ENCODE results near the gene ARID3A.

The ARID3A gene

DNA sequence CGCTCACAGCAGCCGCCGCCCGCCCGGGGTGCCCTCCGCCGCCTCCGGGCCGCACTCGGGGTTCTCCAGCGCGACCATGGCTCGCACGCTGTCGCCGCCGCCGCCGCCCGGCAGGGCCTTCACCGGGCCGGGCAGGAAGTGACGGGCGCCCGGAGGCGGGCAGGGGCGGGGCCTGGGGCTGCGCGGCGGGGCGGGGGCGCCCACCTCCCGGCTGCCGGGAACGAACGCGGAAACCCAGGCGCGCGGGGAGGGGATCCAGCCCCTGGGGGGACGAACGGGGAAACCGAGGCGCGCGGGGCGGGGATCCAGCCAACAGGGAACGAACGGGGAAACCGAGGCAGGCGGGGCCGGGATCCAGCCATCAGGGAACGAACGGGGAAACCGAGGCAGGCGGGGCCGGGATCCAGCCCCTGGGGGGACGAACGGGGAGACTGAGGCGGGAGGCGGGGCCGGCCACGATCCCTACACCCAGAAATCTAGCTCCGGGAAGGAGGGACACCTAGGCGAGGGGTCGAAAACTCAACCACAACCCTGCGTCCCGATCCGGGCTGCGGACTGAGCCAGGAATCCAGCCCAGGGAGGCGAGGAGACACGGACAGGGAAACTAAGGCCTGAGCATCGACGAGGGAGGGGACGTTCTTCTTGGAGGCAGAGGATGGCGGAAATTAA, 12.6 kb upstream of the ARID3A start, which contains the start of gene R3HDM4:
Gene R3HDM4 (minus strand): TSS at position 140 of the 669 bp plus-strand sequence. CDS start 62 bp downstream, at position 78.
- DNase-seq: no peak

- no peak for DNase-seq
These were observed 9.1 kb upstream of the ARID3A start for GRCh38 chr19:916645-917322.

- DNase-seq: no peak
These were observed 8.3 kb upstream of the ARID3A start, which contains the start of gene KISS1R for GRCh38 chr19:917323-918151. Gene KISS1R, plus strand, starts transcription at chr19:917333. Its CDS starts 170 bp downstream, at chr19:917503.

- no peak for DNase-seq
These were observed 7.7 kb upstream of the ARID3A start for GRCh38 chr19:918152-918437.

DNA sequence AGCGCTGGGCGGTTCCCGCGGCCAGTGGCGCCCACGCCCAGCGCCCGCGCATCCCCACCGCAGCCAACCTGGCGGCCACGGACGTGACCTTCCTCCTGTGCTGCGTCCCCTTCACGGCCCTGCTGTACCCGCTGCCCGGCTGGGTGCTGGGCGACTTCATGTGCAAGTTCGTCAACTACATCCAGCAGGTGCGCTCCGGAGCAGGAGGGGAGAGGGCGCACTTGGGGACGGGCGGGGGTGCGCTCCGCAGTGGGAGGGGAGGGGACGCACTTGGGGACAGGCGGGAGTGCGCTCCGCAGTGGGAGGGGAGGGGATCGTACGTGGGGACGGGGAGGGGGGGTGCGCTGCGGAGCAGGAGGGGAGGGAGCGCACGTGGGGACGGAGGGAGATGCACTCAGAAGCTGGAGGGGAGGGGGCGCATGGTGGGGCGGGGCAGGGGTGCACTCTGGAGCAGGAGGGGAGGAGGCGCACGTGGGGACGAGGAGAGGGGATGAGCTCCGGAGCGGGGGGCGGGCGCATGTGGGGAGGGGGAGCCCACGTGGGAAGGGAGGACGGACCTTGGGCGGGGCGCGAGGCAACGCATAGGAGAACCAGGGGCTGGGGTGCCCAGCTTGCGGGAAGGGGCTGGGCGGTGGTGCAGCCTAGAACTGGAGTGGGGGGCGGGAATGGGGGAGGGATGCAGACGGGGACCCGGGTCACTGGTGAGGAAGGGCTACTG, 7.2 kb upstream of the ARID3A start:
- DNase-seq: no peak

GRCh38 chr19:919199-920050, 6.4 kb upstream of the ARID3A start:
- no peak for DNase-seq

GRCh38 chr19:920051-920864, 5.6 kb upstream of the ARID3A start:
- DNase-seq: no peak

GRCh38 chr19:924553-925086, 1.2 kb upstream of the ARID3A start:
- DNase-seq: no peak

DNA sequence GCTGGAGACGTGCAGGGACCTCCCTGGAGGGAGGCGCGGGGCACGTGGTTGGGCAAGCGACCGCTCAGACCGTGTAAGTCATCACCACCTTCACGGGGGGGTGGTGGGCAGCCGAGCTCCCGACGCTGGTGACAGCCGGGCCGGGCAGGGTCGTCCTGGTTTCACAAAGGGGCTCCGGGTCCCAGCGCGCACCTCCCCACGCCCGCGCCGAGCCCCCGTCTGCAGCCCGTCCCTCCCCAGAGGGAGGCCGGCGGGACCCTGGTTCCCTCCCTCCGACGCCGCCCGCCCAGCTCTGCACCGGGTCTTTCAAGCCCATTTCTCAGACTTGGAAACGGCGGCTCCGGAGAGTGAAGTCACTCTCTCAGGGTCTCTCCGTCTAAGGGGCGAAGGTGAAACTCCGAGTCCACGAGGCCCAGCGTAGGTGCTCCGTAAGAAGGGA, 729 bp upstream of the ARID3A start:
- DNase-seq: peak; percentile 54

- no peak for DNase-seq
These were observed 421 bp downstream of the ARID3A start for GRCh38 chr19:926323-926588.

GRCh38 chr19:926589-927350, 935 bp downstream of the ARID3A start:
- no peak for DNase-seq

DNA sequence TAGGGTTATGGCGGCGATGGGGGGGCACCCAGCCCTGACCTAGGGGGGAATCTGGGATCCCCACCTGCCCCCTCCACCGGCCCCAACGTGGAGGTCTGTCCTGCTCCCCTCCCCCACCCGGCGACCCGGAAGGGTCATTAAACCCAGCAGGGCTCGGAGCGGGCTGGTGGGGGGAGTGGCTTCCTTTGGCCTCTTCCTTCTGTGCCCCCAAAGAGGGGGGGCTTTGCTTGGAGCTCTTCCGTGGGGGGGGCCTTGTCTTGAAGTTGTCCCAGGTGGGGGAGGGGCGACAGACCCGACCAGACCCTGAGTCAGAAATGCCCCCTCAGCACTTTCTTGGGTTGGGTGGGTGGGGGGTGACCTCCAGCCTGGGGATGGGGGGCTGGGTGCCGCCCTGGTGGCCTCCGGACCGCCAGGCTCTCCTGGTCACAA, 1.5 kb downstream of the ARID3A start:
- no peak for DNase-seq

- no peak for DNase-seq
These were observed 2.1 kb downstream of the ARID3A start for GRCh38 chr19:927780-928401.

- DNase-seq: no peak
These were observed 2.8 kb downstream of the ARID3A start for GRCh38 chr19:928471-929202.

DNA sequence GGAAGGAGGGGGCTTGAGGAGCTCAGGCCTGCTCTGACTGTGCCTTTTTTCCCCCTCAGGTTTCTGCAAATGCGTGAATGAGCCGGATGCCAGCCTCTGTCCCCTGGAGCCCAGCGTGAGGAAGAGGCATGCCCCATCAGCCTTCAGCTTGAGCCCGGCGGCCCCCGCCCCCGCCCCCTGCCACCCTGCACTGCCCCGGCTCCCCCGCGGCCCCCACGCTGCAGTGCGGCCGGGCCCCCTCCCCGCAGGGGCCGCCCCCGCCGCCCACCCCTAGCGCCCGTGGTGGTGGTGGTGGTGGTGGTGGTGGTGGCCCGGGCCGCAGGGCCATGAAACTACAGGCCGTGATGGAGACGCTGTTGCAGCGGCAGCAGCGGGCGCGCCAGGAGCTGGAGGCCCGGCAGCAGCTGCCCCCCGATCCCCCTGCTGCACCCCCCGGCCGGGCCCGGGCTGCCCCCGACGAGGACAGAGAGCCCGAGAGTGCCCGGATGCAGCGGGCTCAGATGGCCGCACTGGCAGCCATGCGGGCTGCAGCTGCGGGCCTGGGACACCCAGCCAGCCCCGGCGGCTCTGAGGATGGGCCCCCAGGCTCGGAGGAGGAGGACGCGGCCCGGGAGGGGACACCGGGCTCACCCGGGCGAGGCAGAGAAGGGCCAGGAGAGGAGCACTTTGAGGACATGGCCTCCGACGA, 3.5 kb downstream of the ARID3A start:
- DNase-seq: no peak

GRCh38 chr19:929891-930258, 4.0 kb downstream of the ARID3A start:
- DNase-seq: no peak

GRCh38 chr19:931860-932647, 6.2 kb downstream of the ARID3A start:
- DNase-seq: no peak
